Psoas muscle (tissue), 8 donors: ENCODE measurements around the gene PTPN23. TPM values are rescaled to one million over a fixed set of nuclear protein-coding genes. Genes with fewer than 3 reads are reported as not detected.

Source experiments
- ATAC-seq, 4 donors: fragments of 200-7000 bp; cut with Tn5 transposase; one replicate each; pipeline ENCODE4 v1.9.1; 2020; ENCODE audit warnings: moderate library complexity in 3 of 4, mild to moderate bottlenecking in 2 of 4
- DNase-seq, 2 donors: peaks; one replicate each; pipeline ENCODE4 v3.0.0-alpha.2; 2020
- H3K27ac ChIP-seq: fragments of 200-600 bp; one replicate; pipeline ENCODE4 v1.8.0; 2022
- H3K27me3 ChIP-seq, 3 donors: fragments of 200-600 bp in 1 of 3; one replicate each; pipeline versions ENCODE4 v1.6.1 to v1.8.0; 2013 to 2022; ENCODE audit warnings: low read length in 2 of 3, mild to moderate bottlenecking in 2 of 3, moderate library complexity in 1 of 3; ENCODE audit not compliant: insufficient read depth in 3 of 3
- H3K36me3 ChIP-seq, 2 donors: fragments of 200-600 bp in 1 of 2; one replicate each; pipeline versions ENCODE4 v1.6.1 to v1.8.0; 2013 to 2022; ENCODE audit warnings: low read depth in 1 of 2, mild to moderate bottlenecking in 1 of 2, moderate library complexity in 1 of 2; ENCODE audit not compliant: insufficient read depth in 1 of 2
- H3K4me1 ChIP-seq: fragments of 200-600 bp; one replicate; pipeline ENCODE4 v1.8.0; 2022
- H3K4me3 ChIP-seq: fragments of 200-600 bp; one replicate; pipeline ENCODE4 v1.8.0; 2022; ENCODE audit warnings: mild to moderate bottlenecking
- H3K9me3 ChIP-seq: fragments of 200-600 bp; one replicate; pipeline ENCODE4 v1.8.0; 2022
- CTCF ChIP-seq: fragments of 200-600 bp; IDR thresholded peaks from one replicate; pipeline ENCODE4 v1.8.0; 2022; ENCODE audit warnings: antibody characterized with exemption
- WGBS, 3 donors: extraction: QIAGEN DNeasy Blood & Tissue Kit; methylation state at CpG; one replicate each; pipeline versions ENCODE4 v1.1.6 to v1.1.7; 2013; 5-methylcytosine and 5-hydroxymethylcytosine counted together
- intact Hi-C, 2 donors: fragments of 100-400 bp; cut with DNase I; formaldehyde crosslinking; loops; one replicate each; pipeline versions ENCODE4 v1.11.0 to v1.14.2; 2022
- polyA plus RNA-seq, 3 donors: library from polyadenylated mRNA; stranded (reverse); fragments of 200-250 nt; gene quantifications; one replicate each; pipeline ENCODE4 v1.2.3, GENCODE V29; 2013
- total RNA-seq, 4 donors: library from RNA; stranded (reverse); fragmentation: NEBNext Ultra II Directional in 2 of 4; extraction: Animal tissue kit (Norgen Biotek cat#: 25700) in 2 of 4; gene quantifications; one replicate each; pipeline versions ENCODE4 v1.2.1 to v1.2.4, GENCODE V29; 2021 to 2023
- donor health status: healthy with polysubstance abuse.
- donor health status: DM: no; HTN: no; CAD: no; lungs with moderate emphysema.
- donor health status: Bipolar disorder and iron deficiency.
- donor health status: healthy.
- donor health status: DM: yes; HTN: yes; CAD: no.
- donor health status: DM: no; HTN: no; CAD: no.
- donor health status: DM: no; HTN: no; CAD: no.
- donor health status: DM: yes; HTN: yes; CAD: no.

The PTPN23 gene
- total and polyA plus RNA-seq, 7 donors = 14.3 to 47.5 (median 30.9) TPM

- Histone ChIP-seq H3K27ac (no peak overlapping the region), H3K4me1 (peaks cover 4% of the 10 kb centered on the region), H3K36me3 (peaks cover 5 to 86% of the 10 kb centered on the region in 2 donors), H3K27me3 (no peaks in the 10 kb centered on the region), H3K9me3 (no peaks in the 10 kb centered on the region), H3K4me3 (no peak overlapping the region)
- TF ChIP-seq CTCF = no peak
- WGBS, 3 donors = 89 to 91% (median 89%) methylated on average over 15 of the region's 15 CpGs
- ATAC-seq (no peak), DNase-seq (no peak)
- intact Hi-C loops = no loop called here
Observed at GRCh38 chr3:47409284-47409683, 28.5 kb downstream of the PTPN23 start.

- H3K27ac ChIP-seq = no peak overlapping the region
- no peak overlapping the region for H3K4me3 ChIP-seq
- intact Hi-C loops = no loop called here
- no peak for ATAC-seq
- H3K9me3 ChIP-seq = no peaks in the 10 kb centered on the region
- 89 to 92% (median 90%) methylated on average over 23 to 26 of the region's 26 CpGs for WGBS, 3 donors
- no peak for TF ChIP-seq CTCF
- no peaks in the 10 kb centered on the region for H3K4me1 ChIP-seq
- DNase-seq = no peak
- no peaks in the 10 kb centered on the region for H3K27me3 ChIP-seq
- H3K36me3 ChIP-seq = peaks cover 5 to 91% of the 10 kb centered on the region in 2 donors
Observed at GRCh38 chr3:47409688-47410416, 29.0 kb downstream of the PTPN23 start.

GRCh38 chr3:47410417-47410720 lies 29.5 kb downstream of the PTPN23 start:
- no peak for TF ChIP-seq CTCF
- H3K36me3 ChIP-seq = peaks cover 5 to 95% of the 10 kb centered on the region in 2 donors
- H3K9me3 ChIP-seq = no peaks in the 10 kb centered on the region
- no peak for ATAC-seq
- no peaks in the 10 kb centered on the region for H3K27me3 ChIP-seq
- DNase-seq = no peak
- H3K27ac ChIP-seq = no peak overlapping the region
- intact Hi-C loops = no loop called here
- 76 to 80% (median 77%) methylated on average over 9 to 10 of the region's 10 CpGs for WGBS, 3 donors
- no peaks in the 10 kb centered on the region for H3K4me1 ChIP-seq
- H3K4me3 ChIP-seq = no peak overlapping the region

DNA sequence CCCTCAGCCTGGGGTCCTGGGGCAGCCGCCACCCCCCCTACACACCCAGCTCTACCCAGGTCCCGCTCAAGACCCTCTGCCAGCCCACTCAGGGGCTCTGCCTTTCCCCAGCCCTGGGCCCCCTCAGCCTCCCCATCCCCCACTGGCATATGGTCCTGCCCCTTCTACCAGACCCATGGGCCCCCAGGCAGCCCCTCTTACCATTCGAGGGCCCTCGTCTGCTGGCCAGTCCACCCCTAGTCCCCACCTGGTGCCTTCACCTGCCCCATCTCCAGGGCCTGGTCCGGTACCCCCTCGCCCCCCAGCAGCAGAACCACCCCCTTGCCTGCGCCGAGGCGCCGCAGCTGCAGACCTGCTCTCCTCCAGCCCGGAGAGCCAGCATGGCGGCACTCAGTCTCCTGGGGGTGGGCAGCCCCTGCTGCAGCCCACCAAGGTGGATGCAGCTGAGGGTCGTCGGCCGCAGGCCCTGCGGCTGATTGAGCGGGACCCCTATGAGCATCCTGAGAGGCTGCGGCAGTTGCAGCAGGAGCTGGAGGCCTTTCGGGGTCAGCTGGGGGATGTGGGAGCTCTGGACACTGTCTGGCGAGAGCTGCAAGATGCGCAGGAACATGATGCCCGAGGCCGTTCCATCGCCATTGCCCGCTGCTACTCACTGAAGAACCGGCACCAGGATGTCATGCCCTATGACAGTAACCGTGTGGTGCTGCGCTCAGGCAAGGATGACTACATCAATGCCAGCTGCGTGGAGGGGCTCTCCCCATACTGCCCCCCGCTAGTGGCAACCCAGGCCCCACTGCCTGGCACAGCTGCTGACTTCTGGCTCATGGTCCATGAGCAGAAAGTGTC lies 30.2 kb downstream of the PTPN23 start:
- intact Hi-C loops = no loop called here
- Histone ChIP-seq H3K36me3 (peaks cover 5 to 95% of the 10 kb centered on the region in 2 donors), H3K27ac (no peak overlapping the region), H3K27me3 (no peaks in the 10 kb centered on the region), H3K4me1 (no peaks in the 10 kb centered on the region), H3K4me3 (no peak overlapping the region), H3K9me3 (no peaks in the 10 kb centered on the region)
- DNase-seq (no peak), ATAC-seq (no peak)
- 90 to 92% (median 91%) methylated on average over 29 to 30 of the region's 30 CpGs for WGBS, 3 donors
- TF ChIP-seq CTCF = no peak
